ENCODE data around the gene NUDCD2. TPM values are rescaled to one million over a fixed set of nuclear protein-coding genes. Genes with fewer than 3 reads are reported as not detected.

The NUDCD2 gene
- total and polyA plus RNA-seq, 2 donors (not counting 3 experiments of a cell fraction or from before 2014, with no cell fraction given) = 3.9 to 50.3 TPM

- intact Hi-C loops (cut with micrococcal nuclease) (no loop called here), dilution Hi-C loops (cut with MboI; ENCODE audit: extremely low pct_ligation_motif_present, low sequenced_read_pairs) (no loop called here)
- Histone ChIP-seq H3K4me2 (ENCODE audit: insufficient read depth, low read length) (no peak overlapping the region), H3K4me3 (replicated peaks in 1 of 3; ENCODE audit: insufficient read depth in 1 of 3, low read depth in 1 of 3, low read length in 3 of 3) (no peak overlapping the region), H3K4me1 (ENCODE audit: control insufficient read depth, extremely low read depth, insufficient read depth, low read length) (peaks cover 8% of the 10 kb centered on the region), H2AFZ (ENCODE audit: low read depth, low read length) (no peak overlapping the region), H3K27ac (ENCODE audit: insufficient read depth, low read depth, low read length) (no peak overlapping the region), H3K27me3 (ENCODE audit: control insufficient read depth in 2 of 2, insufficient read depth in 2 of 2, low read length in 2 of 2) (no peaks in the 10 kb centered on the region), H4K20me1 (replicated peaks; ENCODE audit: control insufficient read depth, extremely low read depth, insufficient read depth, low read length) (no peaks in the 10 kb centered on the region), H3K9me3 (replicated peaks; ENCODE audit: control insufficient read depth, insufficient read depth, low read length) (no peaks in the 10 kb centered on the region), H3K36me3 (ENCODE audit: control insufficient read depth in 2 of 2, extremely low read depth in 1 of 2, insufficient read depth in 2 of 2, low read length in 2 of 2) (peaks cover 10 to 36% of the 10 kb centered on the region in 2 experiments), H3K9ac (replicated peaks; ENCODE audit: extremely low read depth, insufficient read depth, low read length) (no peak overlapping the region), H3K9me1 (replicated peaks; ENCODE audit: control insufficient read depth, extremely low read depth, insufficient read depth, low read length) (no peaks in the 10 kb centered on the region), H3K79me2 (ENCODE audit: control insufficient read depth, insufficient read depth, low read length) (no peaks in the 10 kb centered on the region)
- FAIRE-seq = no peak
- ChIA-PET CTCF (no interaction called here), POLR2A (interaction anchor here (1.1 kb wide), 1 partner anchor 10 kb away, joined by 3 read pairs; no protein-coding TSS in a partner anchor)
- no peak for TF ChIP-seq MAX (IDR thresholded peaks at IDR 0.05; ENCODE audit: insufficient read depth, insufficient read length)
- TF ChIP-seq MYC (IDR thresholded peaks at IDR 0.05; ENCODE audit: low read depth, low read length) = no peak
- TF ChIP-seq POLR2A (IDR thresholded peaks at IDR 0.05; ENCODE audit: low read depth, low read length) = no peak
- no peak for TF ChIP-seq CTCF (IDR thresholded peaks at IDR 0.05; ENCODE audit: extremely low read depth in 1 of 2, insufficient read depth in 1 of 2, low read depth in 1 of 2, low read length in 2 of 2)
- TF ChIP-seq POLR2AphosphoS5 (IDR thresholded peaks at IDR 0.05; ENCODE audit: insufficient read depth, low read depth, low read length) = no peak
- TF ChIP-seq EZH2 (IDR thresholded peaks at IDR 0.05; ENCODE audit: borderline replicate concordance, low read depth, low read length, severe bottlenecking) = no peak
- TF ChIP-seq GATA2 (IDR thresholded peaks at IDR 0.05; ENCODE audit: insufficient read depth, insufficient read length, low read depth, low read length) = no peak
- DNase-seq (ENCODE audit: low read depth, low spot score) = no peak
- BruUV-seq (replicated peaks) = no TSS peak
Observed at GRCh38 chr5:163448491-163448890, 11.4 kb downstream of the NUDCD2 start.

All from endothelial cell of umbilical vein (primary cell).